BE2C (cell line): ENCODE data around the gene CD59. TPM values are rescaled to one million over a fixed set of nuclear protein-coding genes. Genes with fewer than 3 reads are reported as not detected.

Experiments used
- DNase-seq: peaks from one replicate; pipeline ENCODE4 v3.0.0-alpha.2; 2020
- H3K27me3 ChIP-seq: fragments of 250-450 bp; sonication (Bioruptor Pico); 2 replicates; pipeline ENCODE4 v1.5.1; 2020; ENCODE audit warnings: mild to moderate bottlenecking
- H3K36me3 ChIP-seq: fragments of 250-450 bp; sonication (Bioruptor Pico); 2 replicates; pipeline ENCODE4 v1.5.1; 2020; ENCODE audit warnings: mild to moderate bottlenecking
- H3K4me1 ChIP-seq: fragments of 250-450 bp; sonication (Bioruptor Pico); 2 replicates; pipeline ENCODE4 v1.5.1; 2020
- H3K4me3 ChIP-seq: 2 replicates; pipeline ENCODE4 v1.5.1; 2011; ENCODE audit warnings: low read depth, low read length
- H3K9me3 ChIP-seq: fragments of 250-450 bp; sonication (Bioruptor Pico); 2 replicates; pipeline ENCODE4 v1.5.1; 2020
- polyA plus RNA-seq: library from polyadenylated mRNA; unstranded; fragments of >200 nt; gene quantifications from one replicate; pipeline ENCODE4 v1.2.1, GENCODE V29; 2012; ENCODE audit warnings: low read depth, missing spikeins; ENCODE audit not compliant: insufficient read length, insufficient read depth
- TF ChIP-seq, protein P1 (sequence below): IDR thresholded peaks from 2 replicates; pipeline ENCODE4 v1.5.1; 2012; ENCODE audit warnings: mild to moderate bottlenecking, low read depth, low read length

The CD59 gene
- polyA plus RNA-seq = 7.1 TPM

DNA sequence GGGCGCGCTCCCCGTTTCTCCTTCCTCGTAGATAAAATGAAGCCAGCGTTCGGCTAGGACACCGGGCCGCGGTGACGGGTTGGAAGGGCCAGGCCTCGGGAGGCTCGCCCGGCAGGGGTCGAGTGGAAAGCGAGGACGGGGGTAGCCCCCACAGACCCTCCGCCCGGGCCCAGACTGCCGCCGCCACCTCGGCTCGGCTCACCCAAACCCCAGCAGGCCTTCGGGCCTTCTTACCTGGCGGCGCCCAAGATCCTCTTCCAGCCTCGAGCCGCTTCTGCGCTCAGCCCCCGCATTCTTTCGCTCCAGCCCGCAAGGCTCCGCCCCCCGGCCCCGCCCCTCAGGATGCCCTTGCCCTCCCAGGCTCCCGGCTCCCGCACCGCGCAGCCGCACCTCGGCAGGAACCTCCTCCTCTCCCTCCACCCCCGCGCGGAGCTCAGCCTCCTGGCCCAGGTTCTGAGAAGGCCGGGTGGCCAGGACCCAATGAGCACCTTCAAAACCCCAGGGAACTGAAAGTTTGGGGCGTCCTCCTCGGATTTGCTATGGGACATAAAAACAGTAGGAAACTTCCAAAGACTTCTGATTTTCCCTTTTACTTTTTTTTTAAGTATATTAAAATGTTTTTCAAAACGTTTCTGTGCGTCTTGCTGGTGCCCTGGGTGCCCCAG, at the start of gene CD59:
Gene CD59, minus strand, starts transcription at position 276 of the 665 bp plus-strand sequence. CDS start 13,978 bp downstream, outside the sequence.
- peak; percentile 86 for DNase-seq
- Histone ChIP-seq H3K36me3 (no peaks in the 10 kb centered on the region), H3K4me1 (no peaks in the 10 kb centered on the region), H3K27me3 (no peaks in the 10 kb centered on the region), H3K9me3 (no peaks in the 10 kb centered on the region), H3K4me3 (peak within 1 kb of the TSS; percentile 63)
- TF ChIP-seq, protein P1, sequence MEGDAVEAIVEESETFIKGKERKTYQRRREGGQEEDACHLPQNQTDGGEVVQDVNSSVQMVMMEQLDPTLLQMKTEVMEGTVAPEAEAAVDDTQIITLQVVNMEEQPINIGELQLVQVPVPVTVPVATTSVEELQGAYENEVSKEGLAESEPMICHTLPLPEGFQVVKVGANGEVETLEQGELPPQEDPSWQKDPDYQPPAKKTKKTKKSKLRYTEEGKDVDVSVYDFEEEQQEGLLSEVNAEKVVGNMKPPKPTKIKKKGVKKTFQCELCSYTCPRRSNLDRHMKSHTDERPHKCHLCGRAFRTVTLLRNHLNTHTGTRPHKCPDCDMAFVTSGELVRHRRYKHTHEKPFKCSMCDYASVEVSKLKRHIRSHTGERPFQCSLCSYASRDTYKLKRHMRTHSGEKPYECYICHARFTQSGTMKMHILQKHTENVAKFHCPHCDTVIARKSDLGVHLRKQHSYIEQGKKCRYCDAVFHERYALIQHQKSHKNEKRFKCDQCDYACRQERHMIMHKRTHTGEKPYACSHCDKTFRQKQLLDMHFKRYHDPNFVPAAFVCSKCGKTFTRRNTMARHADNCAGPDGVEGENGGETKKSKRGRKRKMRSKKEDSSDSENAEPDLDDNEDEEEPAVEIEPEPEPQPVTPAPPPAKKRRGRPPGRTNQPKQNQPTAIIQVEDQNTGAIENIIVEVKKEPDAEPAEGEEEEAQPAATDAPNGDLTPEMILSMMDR = no peak

- H3K9me3 ChIP-seq = no peaks in the 10 kb centered on the region
- TF ChIP-seq, protein P1 = no peak
- H3K27me3 ChIP-seq = no peaks in the 10 kb centered on the region; the same call in 1 of the 2 replicates
These were observed 49.4 kb upstream of the CD59 start for GRCh38 chr11:33785609-33786008.

GRCh38 chr11:33779849-33780528, 43.8 kb upstream of the CD59 start:
- Histone ChIP-seq H3K4me1 (no peaks in the 10 kb centered on the region), H3K27me3 (no peaks in the 10 kb centered on the region; the same call in 1 of the 2 replicates), H3K36me3 (no peaks in the 10 kb centered on the region), H3K4me3 (no peak overlapping the region), H3K9me3 (no peaks in the 10 kb centered on the region)
- TF ChIP-seq, protein P1 = no peak
- no peak for DNase-seq

More at GRCh38 chr11:33785609-33786008, 49.4 kb upstream of the CD59 start:
- Histone ChIP-seq H3K4me3 (no peak overlapping the region), H3K4me1 (no peaks in the 10 kb centered on the region), H3K36me3 (no peaks in the 10 kb centered on the region)
- no peak for DNase-seq

DNA sequence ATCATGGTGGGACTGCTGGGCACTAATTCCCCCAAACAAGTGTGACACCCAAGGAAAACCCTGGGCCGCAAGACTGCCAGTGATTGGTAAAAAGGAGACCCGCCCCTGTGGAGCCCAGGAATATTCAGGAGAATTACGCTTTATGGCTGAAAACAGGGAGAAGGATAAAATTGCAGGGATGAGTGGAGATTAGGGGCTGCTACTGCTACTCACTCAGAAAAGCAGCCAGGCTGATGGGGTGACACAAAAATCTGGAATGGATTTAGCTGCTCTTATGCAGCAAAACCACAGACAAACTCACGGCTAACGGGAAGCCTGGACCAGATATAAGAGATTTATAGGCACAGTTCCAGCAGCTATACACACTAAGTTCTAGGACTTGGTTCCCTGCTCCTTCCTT, 42.5 kb upstream of the CD59 start:
- H3K27me3 ChIP-seq = no peaks in the 10 kb centered on the region; the same call in 1 of the 2 replicates
- TF ChIP-seq, protein P1 = no peak
- H3K36me3 ChIP-seq = no peaks in the 10 kb centered on the region
- H3K4me3 ChIP-seq = no peak overlapping the region
- no peaks in the 10 kb centered on the region for H3K4me1 ChIP-seq
- no peaks in the 10 kb centered on the region for H3K9me3 ChIP-seq
- peak; percentile 26 for DNase-seq

GRCh38 chr11:33777906-33778305, 41.7 kb upstream of the CD59 start:
- Histone ChIP-seq H3K36me3 (no peaks in the 10 kb centered on the region), H3K27me3 (no peaks in the 10 kb centered on the region; the same call in 1 of the 2 replicates), H3K9me3 (no peaks in the 10 kb centered on the region), H3K4me3 (no peak overlapping the region), H3K4me1 (no peaks in the 10 kb centered on the region)
- TF ChIP-seq, protein P1 = no peak
- no peak for DNase-seq
